ENCODE data around the gene OXT.

Gene OXT

GRCh38 chr20:3088031-3088430 lies 16.6 kb downstream of the OXT start:
- DNase-seq = no peak

GRCh38 chr20:3090565-3090964 lies 19.1 kb downstream of the OXT start:
- peak in 3 of 6 experiments; percentile 12 to 42 (median 29) for DNase-seq

GRCh38 chr20:3092611-3093379 lies 21.4 kb downstream of the OXT start:
- peak; percentile 30 to 74 (median 63) for DNase-seq

- DNase-seq = peak; percentile 36 to 90 (median 69)
Observed at GRCh38 chr20:3093861-3094361, 22.5 kb downstream of the OXT start.

GRCh38 chr20:3094848-3095629 lies 23.6 kb downstream of the OXT start:
- DNase-seq = no peak

GRCh38 chr20:3100480-3100879 lies 29.1 kb downstream of the OXT start:
- no peak for DNase-seq

- DNase-seq = no peak
Observed at GRCh38 chr20:3101251-3101650, 29.8 kb downstream of the OXT start.

- DNase-seq = peak; percentile 11 to 28 (median 24)
Observed at GRCh38 chr20:3101737-3102574, 30.5 kb downstream of the OXT start.

- no peak for DNase-seq
Observed at GRCh38 chr20:3102575-3103368, 31.4 kb downstream of the OXT start.

- DNase-seq = no peak
Observed at GRCh38 chr20:3103369-3104032, 32.1 kb downstream of the OXT start.

- no peak for DNase-seq
Observed at GRCh38 chr20:3105256-3106137, 34.1 kb downstream of the OXT start.

GRCh38 chr20:3106185-3106584 lies 34.8 kb downstream of the OXT start:
- no peak for DNase-seq

GRCh38 chr20:3106658-3107463 lies 35.4 kb downstream of the OXT start:
- DNase-seq = no peak

GRCh38 chr20:3107464-3108025 lies 36.1 kb downstream of the OXT start:
- no peak for DNase-seq

GRCh38 chr20:3109350-3110302 lies 38.2 kb downstream of the OXT start:
- DNase-seq = no peak

- DNase-seq = no peak
Observed at GRCh38 chr20:3111507-3111906, 40.1 kb downstream of the OXT start.

- no peak for DNase-seq
Observed at GRCh38 chr20:3111995-3112394, 40.6 kb downstream of the OXT start.
